Osteoblast (primary cell): ENCODE results near the gene ADGRL3. TPM values are rescaled to one million over a fixed set of nuclear protein-coding genes. Genes with fewer than 3 reads are reported as not detected.
"Not testable (repeated sequence)": the region's sequence is repeated elsewhere in the genome, so short reads cannot be mapped to it uniquely, and the experiment has no call there.

Experiments used
- DNase-seq: peaks from one replicate; pipeline ENCODE4 v3.0.0; 2011; ENCODE audit warnings: low spot score, mixed read lengths; ENCODE audit not compliant: insufficient read length; ENCODE audit errors: missing footprints
- H2AFZ ChIP-seq: 2 replicates; pipeline ENCODE4 v1.6.0; 2011; ENCODE audit warnings: mild to moderate bottlenecking, low read length
- H3K27ac ChIP-seq: 2 replicates; pipeline ENCODE4 v1.5.1; 2011; ENCODE audit warnings: mild to moderate bottlenecking, low read depth, low read length, moderate library complexity
- H3K27me3 ChIP-seq: 2 replicates; pipeline ENCODE4 v1.6.0; 2012; ENCODE audit warnings: mild to moderate bottlenecking, control low read depth, inconsistent platforms, low read length, moderate library complexity; ENCODE audit not compliant: insufficient read depth
- H3K36me3 ChIP-seq: 2 replicates; pipeline ENCODE4 v1.5.1; 2011; ENCODE audit warnings: mild to moderate bottlenecking, low read length, control low read depth, moderate library complexity; ENCODE audit not compliant: insufficient read depth
- H3K4me1 ChIP-seq: 2 replicates; pipeline ENCODE4 v1.5.1; 2011; ENCODE audit warnings: mild to moderate bottlenecking, low read length, control low read depth, moderate library complexity; ENCODE audit not compliant: insufficient read depth
- H3K4me2 ChIP-seq: 2 replicates; pipeline ENCODE4 v1.6.0; 2011; ENCODE audit warnings: mild to moderate bottlenecking, low read length; ENCODE audit not compliant: insufficient read depth
- H3K4me3 ChIP-seq: fragments of 200-600 bp; sonication (generic); 3 replicates; pipeline ENCODE4 v1.5.1; 2012; ENCODE audit warnings: mild to moderate bottlenecking, low read length, inconsistent platforms; ENCODE audit not compliant: insufficient read depth
- H3K79me2 ChIP-seq: 2 replicates; pipeline ENCODE4 v1.6.0; 2012; ENCODE audit warnings: mild to moderate bottlenecking, low read length, control low read depth, inconsistent platforms; ENCODE audit not compliant: insufficient read depth
- H3K9me3 ChIP-seq: 2 replicates; pipeline ENCODE4 v1.5.1; 2011; ENCODE audit warnings: low read depth, low read length, control low read depth
- H4K20me1 ChIP-seq: 2 replicates; pipeline ENCODE4 v1.6.0; 2012; ENCODE audit warnings: mild to moderate bottlenecking, low read length, control low read depth; ENCODE audit not compliant: insufficient read depth
- CTCF ChIP-seq: IDR thresholded peaks from 2 replicates; pipeline ENCODE4 v1.5.1; 2011; ENCODE audit warnings: mild to moderate bottlenecking, low read depth, low read length, moderate library complexity; ENCODE audit errors: extremely low read depth
- total RNA-seq: library from RNA; depleted of rRNA; stranded (reverse); fragments of >200 nt; gene quantifications from 2 replicates; pipeline ENCODE4 v1.2.3, GENCODE V29; 2012

Gene ADGRL3
- total RNA-seq, 1 donor: not detected

- no peaks in the 10 kb centered on the region for H3K36me3 ChIP-seq
- H2AFZ ChIP-seq: no peak overlapping the region
- H3K79me2 ChIP-seq: no peaks in the 10 kb centered on the region
- DNase-seq: no peak
- no peaks in the 10 kb centered on the region for H3K27me3 ChIP-seq
- TF ChIP-seq CTCF: no peak
- no peaks in the 10 kb centered on the region for H3K9me3 ChIP-seq
- H3K4me2 ChIP-seq: no peak overlapping the region
- no peak overlapping the region for H3K27ac ChIP-seq
- no peaks in the 10 kb centered on the region for H4K20me1 ChIP-seq
- H3K4me1 ChIP-seq: no peaks in the 10 kb centered on the region
- H3K4me3 ChIP-seq: no peak overlapping the region
These were observed 637.9 kb downstream of the ADGRL3 start for GRCh38 chr4:61838072-61838471.

DNA sequence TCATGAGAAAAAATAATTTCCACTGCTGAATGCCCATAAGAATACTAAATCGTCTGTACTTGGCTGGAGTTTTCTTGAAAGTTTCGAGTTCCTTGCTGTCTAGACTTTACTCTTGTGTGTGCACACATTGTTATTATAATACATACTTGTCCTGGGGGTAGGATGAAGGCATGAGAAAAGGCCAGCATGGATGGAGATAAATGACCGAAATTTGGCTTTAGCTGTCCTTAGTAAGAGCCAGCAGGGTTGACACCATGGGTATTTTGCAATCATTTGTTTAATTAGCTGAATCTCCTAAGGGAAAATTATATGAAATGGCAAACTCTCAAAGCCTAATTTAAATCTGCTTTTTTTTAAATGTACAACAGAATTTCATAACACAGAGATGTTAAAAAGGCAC is 641.6 kb downstream of the ADGRL3 start:
- Histone ChIP-seq H3K27me3 (no peaks in the 10 kb centered on the region), H2AFZ (no peak overlapping the region), H3K36me3 (no peaks in the 10 kb centered on the region), H4K20me1 (no peaks in the 10 kb centered on the region), H3K4me3 (no peak overlapping the region), H3K4me1 (no peaks in the 10 kb centered on the region), H3K27ac (no peak overlapping the region), H3K4me2 (no peak overlapping the region), H3K9me3 (no peaks in the 10 kb centered on the region), H3K79me2 (no peaks in the 10 kb centered on the region)
- DNase-seq: no peak
- no peak for TF ChIP-seq CTCF

- no peaks in the 10 kb centered on the region for H3K27me3 ChIP-seq
- no peak overlapping the region for H3K4me2 ChIP-seq
- H3K79me2 ChIP-seq: no peaks in the 10 kb centered on the region
- H4K20me1 ChIP-seq: no peaks in the 10 kb centered on the region
- DNase-seq: no peak
- H3K9me3 ChIP-seq: no peaks in the 10 kb centered on the region
- no peak for TF ChIP-seq CTCF
- H3K4me1 ChIP-seq: no peaks in the 10 kb centered on the region
- no peak overlapping the region for H3K4me3 ChIP-seq
- no peak overlapping the region for H2AFZ ChIP-seq
- no peaks in the 10 kb centered on the region for H3K36me3 ChIP-seq
- no peak overlapping the region for H3K27ac ChIP-seq
These were observed 651.0 kb downstream of the ADGRL3 start for GRCh38 chr4:61851126-61851525.

GRCh38 chr4:61852105-61852504 is 652.0 kb downstream of the ADGRL3 start:
- H2AFZ ChIP-seq, H3K4me3 ChIP-seq, H3K4me1 ChIP-seq, H3K27ac ChIP-seq, H3K36me3 ChIP-seq, H3K79me2 ChIP-seq, DNase-seq, H3K27me3 ChIP-seq, H3K9me3 ChIP-seq, H3K4me2 ChIP-seq, H4K20me1 ChIP-seq: not testable (repeated sequence)

DNA sequence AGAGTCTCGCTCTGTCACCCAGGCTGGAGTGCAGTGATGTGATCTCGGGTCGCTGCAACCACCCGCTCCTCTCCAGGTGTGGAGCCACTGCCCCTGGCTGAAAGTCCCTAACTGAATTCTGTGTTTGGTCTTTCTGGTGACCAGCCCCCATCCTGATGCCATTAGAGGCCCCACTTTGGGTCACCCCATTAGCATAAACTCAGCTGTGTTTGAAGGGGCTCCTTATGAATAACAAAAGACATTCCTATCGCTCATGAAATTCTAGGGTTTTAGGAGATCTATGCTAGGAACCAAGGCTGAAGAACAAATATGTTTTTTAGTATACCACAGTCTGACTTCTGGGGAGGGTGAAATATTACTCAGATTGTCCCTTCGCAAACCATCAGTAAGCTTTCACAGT is 652.9 kb downstream of the ADGRL3 start:
- H2AFZ ChIP-seq: no peak overlapping the region
- no peaks in the 10 kb centered on the region for H4K20me1 ChIP-seq
- no peaks in the 10 kb centered on the region for H3K79me2 ChIP-seq
- no peak overlapping the region for H3K4me3 ChIP-seq
- H3K36me3 ChIP-seq: no peaks in the 10 kb centered on the region
- no peak for TF ChIP-seq CTCF
- H3K9me3 ChIP-seq: no peaks in the 10 kb centered on the region
- H3K4me1 ChIP-seq: no peaks in the 10 kb centered on the region
- no peaks in the 10 kb centered on the region for H3K27me3 ChIP-seq
- no peak overlapping the region for H3K4me2 ChIP-seq
- H3K27ac ChIP-seq: no peak overlapping the region
- DNase-seq: no peak
